Esophagus squamous epithelium (tissue), 4 donors: ENCODE measurements around the gene AIG1.

ENCODE experiments used
- CTCF ChIP-seq, 6 experiments: fragments of 450-650 bp in 4 of 6; fragments of 200-600 bp in 2 of 6; sonication (generic) in 2 of 6; IDR thresholded peaks; one replicate each; pipeline ENCODE4 v1.5.1; 2016 to 2019; ENCODE audit warnings: antibody characterized with exemption in 6 of 6, mild to moderate bottlenecking in 4 of 6, moderate library complexity in 4 of 6
- POLR2A ChIP-seq, 4 donors: fragments of 450-650 bp; IDR thresholded peaks; one replicate each; pipeline ENCODE4 v1.6.1; 2017; ENCODE audit warnings: antibody characterized with exemption in 4 of 4, mild to moderate bottlenecking in 4 of 4, moderate library complexity in 3 of 4

DNA sequence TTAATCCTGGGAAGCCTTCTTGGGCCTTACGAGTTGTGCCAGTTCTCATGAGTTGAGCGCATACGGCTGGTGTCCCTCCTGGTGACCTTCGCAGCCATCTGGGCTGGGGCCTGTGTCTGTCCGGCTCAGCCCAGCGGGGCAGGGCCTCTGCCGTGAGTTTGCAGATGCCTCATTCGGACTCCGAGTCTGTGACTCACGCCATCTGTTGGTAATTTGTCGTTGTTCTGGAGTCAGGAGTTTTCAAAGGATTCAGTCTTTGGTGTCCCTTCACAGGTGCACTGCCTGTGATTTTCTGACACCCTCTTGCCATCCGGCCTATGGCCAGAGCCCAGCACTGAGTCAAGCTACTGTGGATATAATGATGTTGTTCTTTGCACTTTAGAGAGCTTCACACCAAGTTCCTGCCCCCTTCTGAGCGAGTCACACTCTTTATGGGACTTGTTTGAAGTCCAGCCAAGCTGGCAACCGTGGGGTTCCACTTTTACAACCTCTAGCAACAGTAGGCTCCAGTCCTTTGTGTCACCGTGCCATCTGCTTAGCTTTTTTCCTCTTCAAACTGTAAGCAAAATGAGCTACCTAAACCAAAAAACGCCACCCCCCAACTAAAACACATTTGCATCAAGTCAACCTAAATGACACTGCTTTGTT, 175.6 kb downstream of the AIG1 start:
- no peak for TF ChIP-seq CTCF (IDR thresholded peaks at IDR 0.05)
- TF ChIP-seq POLR2A (IDR thresholded peaks at IDR 0.05) = no peak
